Cardiac septum (tissue), 1 donor: Measurements from ENCODE around the gene CFL1. TPM values are rescaled to one million over a fixed set of nuclear protein-coding genes. Genes with fewer than 3 reads are reported as not detected.
"Not testable (repeated sequence)": the region's sequence is repeated elsewhere in the genome, so short reads cannot be mapped to it uniquely, and the experiment has no call there.

Experiments used
- DNase-seq: peaks from one replicate; pipeline ENCODE4 v3.0.0-alpha.2; 2020; ENCODE audit warnings: low spot score
- intact Hi-C: fragments of 100-400 bp; cut with DNase I; formaldehyde crosslinking; loops from one replicate; pipeline ENCODE4 v1.14.0; 2022
- total RNA-seq: library from RNA; stranded (reverse); fragmentation: NEBNext Ultra II Directional; extraction: Animal tissue kit (Norgen Biotek cat#: 25700); gene quantifications from one replicate; pipeline ENCODE4 v1.2.1, GENCODE V29; 2021
- donor health status: DM: no; HTN: no; CAD: no.

CFL1 gene
- total RNA-seq, 1 donor from 2014 or later, result 434 TPM

DNA sequence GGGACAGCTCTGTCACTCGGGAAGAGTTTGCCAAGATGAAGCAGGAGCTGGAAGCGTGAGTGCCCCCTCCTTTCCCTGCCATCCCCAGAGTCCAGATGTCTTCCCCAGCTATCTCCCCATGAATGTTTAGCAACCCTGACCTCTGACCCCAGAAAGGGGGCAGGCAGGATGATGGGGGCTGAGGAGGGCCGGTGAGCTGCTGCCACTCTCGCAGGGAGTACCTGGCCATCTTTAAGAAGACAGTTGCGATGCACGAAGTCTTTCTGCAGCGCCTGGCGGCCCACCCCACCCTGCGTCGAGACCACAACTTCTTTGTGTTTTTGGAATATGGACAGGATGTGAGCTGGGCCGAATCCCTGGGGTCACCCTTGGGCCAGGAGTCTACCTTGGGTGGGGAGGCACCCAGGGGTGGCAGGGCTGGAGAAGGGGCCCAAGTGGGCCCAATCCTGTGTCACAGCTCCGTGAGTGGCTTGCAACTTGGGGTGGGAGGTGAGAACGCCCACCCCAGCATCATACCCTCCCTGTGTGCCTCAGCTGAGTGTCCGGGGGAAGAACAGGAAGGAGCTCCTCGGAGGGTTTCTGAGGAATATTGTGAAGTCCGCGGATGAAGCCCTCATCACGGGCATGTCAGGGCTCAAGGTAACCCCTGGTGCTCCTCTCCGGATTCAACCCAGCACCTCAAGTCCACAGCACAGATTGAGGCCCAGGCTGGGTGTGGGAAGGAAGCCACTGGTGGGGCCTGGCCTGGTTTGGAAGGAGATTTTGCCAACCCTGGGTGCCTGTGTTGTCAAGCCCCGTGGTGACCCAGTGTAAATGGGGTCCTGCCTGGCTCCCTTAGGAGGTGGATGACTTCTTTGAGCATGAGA lies 7.5 kb downstream of the CFL1 start:
- no peak for DNase-seq
- intact Hi-C loops, result no loop called here

DNA sequence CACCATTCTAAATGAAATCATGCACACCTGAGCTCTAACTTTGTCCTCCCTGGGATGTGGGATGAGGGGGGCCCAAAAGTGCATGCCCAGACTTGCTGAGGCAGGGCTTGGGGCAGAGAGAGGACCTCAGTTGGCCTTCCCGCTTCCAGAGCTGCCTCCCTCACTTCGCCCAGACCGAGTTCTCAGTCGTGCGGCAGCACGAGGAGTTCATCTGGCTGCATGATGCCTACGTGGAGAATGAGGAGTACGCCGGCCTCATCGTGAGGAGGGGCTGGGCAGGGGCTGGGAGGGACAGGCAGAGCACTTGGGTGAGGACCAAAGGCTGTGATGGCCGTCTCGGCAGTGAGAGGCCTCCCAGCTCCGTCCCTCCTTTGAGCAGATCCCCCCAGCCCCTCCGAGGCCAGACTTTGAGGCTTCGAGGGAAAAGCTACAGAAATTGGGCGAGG lies 8.2 kb downstream of the CFL1 start:
- peak; percentile 70 for DNase-seq
- intact Hi-C loops, result no loop called here

DNA sequence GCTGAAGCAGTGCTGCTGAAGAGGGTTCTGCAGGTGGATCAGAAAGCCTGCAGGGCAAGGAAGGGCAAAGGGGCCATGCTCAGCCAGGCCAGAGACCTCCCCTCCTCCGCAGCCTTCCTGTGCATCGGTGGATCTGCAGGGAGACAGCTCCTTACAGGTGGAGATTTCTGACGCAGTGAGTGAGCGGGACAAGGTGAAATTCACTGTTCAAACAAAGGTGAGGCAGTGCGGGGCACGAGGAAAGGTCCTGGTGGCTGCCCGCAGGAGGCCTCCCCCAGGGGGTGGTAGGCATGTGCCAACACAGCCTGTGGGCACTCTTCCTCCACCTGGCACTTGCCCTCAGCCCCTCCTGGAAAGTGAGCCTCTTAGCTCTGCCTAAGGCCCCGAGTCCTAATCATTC lies 8.6 kb downstream of the CFL1 start:
- DNase-seq, result peak; percentile 74

DNA sequence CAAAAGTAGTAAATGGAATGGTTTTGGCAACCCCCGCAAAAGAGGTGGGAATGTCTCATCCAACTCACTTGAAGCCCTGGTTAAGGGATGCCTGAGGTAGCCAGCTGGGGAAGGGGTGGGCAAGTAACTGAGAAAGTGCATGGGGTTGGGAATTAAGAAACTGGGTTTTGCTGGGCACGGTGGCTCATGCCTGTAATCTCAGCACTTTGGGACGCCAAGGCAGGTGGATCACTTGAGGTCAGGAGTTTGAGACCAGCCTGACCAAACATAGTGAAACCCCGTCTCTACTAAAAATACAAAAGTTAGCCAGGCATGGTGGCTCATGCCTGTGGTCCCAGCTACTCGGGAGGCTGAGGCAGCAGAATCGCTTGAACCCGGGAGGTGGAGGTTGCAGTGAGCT lies 9.3 kb downstream of the CFL1 start:
- intact Hi-C loops, result not testable (repeated sequence)
- peak; percentile 56 for DNase-seq

More for the DNA sequence above, 8.6 kb downstream of the CFL1 start:
- intact Hi-C loops, result no loop called here

DNA sequence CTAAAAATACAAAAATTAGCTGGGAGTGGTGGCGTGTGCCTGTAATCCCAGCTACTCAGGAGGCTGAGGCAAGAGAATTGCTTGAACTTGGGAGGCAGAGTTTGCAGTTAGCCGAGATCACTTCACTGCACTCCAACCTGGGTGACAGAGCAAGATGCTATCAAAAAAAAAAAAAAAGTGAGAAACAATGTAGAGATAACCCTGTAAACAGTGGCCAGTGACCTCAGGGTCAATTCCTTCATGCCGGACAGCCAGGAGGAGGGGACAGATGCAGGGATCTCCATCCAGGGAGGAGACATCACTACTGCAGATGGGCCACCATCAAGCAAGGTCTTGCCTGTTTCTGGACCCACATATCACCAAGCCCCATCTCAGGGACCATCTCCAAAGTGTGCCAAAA lies 10.2 kb downstream of the CFL1 start:
- no peak for DNase-seq
- intact Hi-C loops, result no loop called here

DNA sequence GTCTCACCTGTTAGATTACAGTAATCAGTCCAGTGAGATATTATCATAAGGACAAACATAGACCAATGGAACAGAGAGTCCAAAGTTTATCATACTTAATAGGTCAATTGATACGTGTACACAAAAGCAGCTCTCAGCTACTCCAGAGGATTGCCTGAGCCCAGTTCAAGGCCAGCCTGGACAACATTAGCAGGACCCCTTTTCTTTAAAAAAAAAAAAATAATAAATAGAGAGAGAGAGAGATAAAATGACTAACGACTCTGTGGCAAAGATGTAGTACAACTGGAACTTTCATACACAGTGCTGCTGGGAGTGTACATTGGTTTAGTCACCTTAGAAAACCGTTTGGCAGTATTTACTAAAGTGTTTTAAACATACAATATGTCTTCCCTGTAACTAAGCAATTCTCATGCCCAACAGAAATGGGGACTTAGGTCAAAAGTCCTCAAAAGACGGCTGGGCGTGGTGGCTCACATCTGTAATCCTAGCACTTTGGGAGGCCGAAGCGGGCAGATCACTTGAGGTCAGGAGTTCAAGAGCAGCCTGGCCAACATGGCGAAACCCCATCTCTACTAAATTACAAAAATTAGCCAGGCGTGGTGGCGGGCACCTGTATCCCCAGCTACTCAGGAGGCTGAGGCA lies 13.6 kb downstream of the CFL1 start:
- intact Hi-C loops, result no loop called here
- no peak for DNase-seq

DNA sequence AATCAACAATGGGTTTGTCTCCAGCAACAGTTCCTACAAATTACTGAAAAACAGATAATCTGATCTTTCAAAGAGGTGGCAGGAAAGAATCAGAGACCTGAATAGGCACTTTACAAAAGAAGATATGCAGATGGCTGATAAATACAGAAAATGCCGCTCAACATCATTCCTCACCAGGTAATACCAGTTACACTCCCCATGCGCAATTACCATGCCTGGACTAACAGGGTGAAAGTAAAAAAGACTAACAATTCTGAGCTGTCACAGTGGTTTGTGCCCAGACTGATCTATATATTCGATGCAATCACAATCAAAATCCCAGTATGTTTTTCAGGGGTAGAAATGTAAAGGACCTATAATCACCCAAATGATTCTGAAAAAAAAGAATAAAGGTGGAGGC lies 14.2 kb downstream of the CFL1 start:
- DNase-seq, result no peak
- intact Hi-C loops, result no loop called here

DNA sequence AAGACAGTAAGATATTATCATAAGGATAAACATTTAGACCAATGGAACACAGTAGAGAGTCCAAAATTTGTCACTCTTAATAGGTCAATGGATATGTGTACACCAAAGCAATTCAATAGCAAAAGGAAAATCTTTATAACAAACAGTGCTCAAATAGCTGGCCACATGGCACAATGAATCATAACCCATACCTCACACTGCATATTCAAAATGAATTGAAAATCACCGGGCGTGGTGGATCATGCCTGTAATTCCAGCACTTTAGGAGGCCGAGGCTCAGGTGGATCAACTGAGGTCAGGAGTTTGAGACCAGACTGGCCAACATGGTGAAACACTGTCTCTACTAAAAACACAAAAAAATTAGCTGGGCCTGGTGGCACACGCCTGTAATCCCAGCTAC lies 15.8 kb downstream of the CFL1 start:
- DNase-seq, result no peak

DNA sequence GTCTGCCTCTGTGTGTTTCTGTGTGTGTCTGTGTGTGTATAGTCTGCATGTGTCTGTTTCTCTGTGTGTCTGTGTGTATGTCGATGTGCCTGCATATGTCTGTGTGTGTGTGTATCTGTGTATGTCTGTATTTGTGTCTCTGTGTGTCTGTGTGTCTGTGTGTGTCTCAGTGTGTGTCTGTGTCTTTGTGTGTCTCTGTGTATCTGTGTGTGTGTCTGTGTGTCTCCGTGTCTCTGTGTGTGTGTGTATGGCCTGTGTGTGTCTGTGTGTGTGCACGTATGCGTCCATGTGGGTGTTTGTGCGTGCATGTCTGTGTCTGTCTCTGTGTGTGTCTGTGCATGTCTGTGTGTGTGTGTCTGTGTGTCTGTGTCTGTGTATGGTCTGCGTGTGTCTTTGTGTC lies 23.8 kb downstream of the CFL1 start:
- intact Hi-C loops, result no loop called here
- DNase-seq, result no peak

More for the DNA sequence above, 15.8 kb downstream of the CFL1 start:
- intact Hi-C loops, result no loop called here

DNA sequence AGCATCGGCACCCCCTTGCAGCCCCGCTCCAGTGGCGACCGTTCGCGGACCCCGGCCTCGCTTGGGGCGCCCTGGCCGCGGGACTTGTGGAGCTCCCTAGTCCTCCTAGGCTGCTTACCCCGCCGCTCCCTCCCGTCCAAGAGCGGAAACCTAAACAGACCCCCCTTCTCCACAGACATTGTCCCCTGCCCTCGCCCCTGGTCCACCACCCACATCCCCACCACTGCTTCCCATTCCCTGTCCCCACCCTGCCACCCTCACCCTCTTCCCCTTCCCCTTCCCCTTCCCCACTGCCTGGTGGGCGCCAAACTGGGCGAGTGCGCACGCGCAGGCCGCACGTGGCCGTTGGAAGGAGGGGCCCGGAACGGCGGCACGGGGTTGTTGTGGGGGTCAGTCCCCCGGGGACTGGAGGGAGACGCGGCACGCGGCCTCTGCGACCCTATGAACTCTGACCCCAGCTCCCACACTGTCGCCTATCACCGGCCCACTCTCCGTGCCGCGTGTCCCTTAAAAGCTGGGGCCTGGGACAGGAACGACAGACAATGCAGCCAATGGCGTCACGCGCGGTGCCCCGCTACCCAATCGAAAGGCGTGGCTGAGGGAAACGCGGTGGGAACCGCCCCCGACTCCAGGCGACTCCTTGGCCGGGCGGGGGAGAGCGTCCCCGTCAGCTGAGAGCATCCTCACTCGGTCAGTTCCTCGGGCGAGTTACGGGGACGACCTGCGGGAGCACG lies 24.5 kb downstream of the CFL1 start, which contains the start of gene SNX32:
Gene SNX32 (plus strand): TSS at position 667 of the 734 bp plus-strand sequence. CDS start 103 bp downstream, outside the sequence.
- peak; percentile 98 for DNase-seq
- intact Hi-C loops, result no loop called here

DNA sequence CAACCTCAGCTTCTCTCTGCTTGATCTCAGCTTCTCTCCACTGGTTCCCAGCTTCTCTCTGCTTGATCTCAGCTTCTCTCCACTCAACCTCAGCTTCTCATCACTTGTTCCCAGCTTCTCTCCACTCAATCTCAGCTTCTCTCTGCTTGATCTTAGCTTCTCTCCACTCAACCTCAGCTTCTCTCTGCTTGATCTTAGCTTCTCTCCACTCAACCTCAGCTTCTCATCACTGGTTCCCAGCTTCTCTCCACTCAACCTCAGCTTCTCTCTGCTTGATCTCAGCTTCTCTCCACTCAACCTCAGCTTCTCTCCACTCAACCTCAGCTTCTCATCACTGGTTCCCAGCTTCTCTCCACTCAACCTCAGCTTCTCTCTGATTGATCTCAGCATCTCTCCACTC lies 25.7 kb downstream of the CFL1 start:
- intact Hi-C loops, result not testable (repeated sequence)

DNA sequence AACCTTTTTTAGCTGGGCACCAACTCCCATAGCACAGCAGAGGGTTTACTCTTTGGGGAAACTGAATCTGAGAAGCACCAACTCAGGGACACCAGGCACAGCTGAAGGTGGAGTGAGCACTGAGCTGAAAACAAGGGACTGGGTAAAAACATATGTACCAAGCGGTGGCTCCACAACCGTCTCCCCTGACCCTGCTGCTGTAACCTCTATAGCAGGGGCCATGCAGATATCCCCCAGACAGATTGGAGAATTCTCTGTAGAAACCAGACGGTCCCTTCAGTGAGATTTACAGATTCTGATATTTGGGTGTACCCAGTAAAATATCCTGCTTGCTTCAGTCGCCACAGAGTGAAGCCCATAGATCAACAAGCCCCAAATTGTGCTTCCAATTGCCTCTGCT lies 28.5 kb downstream of the CFL1 start:
- DNase-seq, result no peak
- intact Hi-C loops, result no loop called here

More for the DNA sequence above, 25.7 kb downstream of the CFL1 start:
- not testable (repeated sequence) for DNase-seq

DNA sequence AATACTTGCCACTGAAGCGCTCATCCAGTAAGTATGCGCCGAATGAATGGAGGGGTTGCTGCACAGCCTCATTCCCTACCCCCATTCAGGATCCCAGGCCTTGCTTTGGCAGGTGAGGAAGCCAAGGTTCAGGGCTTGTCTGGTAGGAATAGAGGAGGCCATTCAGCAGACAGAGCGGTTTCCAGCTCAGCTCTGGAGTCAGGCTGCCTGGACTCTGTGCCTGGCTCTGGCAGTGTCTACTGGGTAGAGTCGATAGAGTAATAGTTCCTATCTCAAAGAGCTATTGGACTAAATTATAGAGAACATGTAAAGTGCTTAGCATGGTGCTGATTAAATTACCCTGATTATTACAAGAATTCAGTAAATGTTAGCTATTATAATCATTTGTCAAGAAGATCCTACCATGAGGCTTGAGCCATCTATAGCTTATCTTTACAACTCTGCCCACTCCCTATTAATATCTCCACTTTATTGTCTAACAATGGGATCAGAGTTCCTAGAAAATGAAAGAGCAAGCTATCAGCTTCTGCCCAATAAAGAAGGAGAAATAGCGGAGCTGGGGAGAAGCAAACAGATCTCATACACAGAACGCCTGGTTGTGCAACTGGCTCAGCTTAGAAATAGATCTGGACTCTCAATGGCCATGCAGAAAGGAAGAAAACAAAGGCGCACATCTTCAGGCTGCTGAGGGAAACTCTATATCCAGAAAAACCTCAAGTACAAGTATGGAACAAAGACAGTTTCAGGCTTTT lies 30.8 kb downstream of the CFL1 start:
- intact Hi-C loops, result no loop called here
- no peak for DNase-seq

DNA sequence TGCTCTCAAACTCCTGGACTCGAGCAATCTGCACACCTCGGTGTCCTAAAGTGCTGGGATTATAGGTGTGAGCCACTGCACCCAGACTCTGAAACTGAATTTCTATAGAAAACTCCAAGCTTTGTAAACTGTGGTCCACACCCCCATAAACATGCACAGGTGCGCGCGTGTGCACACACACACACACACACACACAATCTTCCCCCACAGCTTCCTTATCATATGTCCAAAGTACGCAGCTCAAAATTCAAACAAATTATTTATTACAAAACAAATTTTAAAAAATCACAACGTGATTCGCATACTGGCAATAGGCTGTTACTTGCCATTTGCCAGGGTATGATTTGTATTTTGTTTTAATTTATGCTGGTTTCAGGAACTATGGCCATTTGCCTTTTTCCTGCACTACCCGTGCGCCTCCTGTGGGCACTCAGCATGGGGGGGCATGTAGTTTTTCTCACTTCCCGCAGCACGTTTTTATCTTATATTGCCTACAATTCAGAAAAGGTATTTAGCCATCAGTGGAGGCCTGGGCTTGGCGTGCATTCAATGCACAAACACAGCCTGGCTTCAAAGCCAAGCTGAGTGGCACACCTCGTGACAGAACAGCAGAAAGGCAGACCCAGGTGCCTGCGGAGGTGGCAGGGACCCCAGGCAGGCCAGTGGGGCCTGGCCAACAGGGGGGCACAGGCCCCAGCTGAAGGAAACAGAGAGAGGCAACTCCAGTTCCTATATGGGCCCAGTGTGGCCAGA lies 35.0 kb downstream of the CFL1 start:
- no peak for DNase-seq
- intact Hi-C loops, result no loop called here

DNA sequence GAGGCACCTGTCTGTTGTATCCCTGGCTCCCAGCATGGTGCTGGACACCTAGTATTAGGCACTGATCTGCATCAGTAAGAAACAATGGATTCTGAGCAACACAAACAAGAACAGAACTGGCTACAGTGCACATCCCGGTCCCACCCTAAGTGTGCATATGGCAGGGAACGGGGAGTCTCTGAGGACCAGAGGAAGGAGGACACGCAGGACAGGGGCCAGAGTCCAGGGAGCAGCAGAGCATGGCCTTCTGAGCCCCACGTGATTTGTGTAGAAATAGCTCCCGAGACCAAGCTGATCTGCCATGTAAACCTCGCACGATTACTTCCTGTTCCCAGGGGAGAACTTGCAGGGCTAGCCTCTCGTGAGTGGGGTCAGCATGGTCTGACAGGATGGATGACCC lies 36.9 kb downstream of the CFL1 start:
- intact Hi-C loops, result no loop called here
- no peak for DNase-seq

DNA sequence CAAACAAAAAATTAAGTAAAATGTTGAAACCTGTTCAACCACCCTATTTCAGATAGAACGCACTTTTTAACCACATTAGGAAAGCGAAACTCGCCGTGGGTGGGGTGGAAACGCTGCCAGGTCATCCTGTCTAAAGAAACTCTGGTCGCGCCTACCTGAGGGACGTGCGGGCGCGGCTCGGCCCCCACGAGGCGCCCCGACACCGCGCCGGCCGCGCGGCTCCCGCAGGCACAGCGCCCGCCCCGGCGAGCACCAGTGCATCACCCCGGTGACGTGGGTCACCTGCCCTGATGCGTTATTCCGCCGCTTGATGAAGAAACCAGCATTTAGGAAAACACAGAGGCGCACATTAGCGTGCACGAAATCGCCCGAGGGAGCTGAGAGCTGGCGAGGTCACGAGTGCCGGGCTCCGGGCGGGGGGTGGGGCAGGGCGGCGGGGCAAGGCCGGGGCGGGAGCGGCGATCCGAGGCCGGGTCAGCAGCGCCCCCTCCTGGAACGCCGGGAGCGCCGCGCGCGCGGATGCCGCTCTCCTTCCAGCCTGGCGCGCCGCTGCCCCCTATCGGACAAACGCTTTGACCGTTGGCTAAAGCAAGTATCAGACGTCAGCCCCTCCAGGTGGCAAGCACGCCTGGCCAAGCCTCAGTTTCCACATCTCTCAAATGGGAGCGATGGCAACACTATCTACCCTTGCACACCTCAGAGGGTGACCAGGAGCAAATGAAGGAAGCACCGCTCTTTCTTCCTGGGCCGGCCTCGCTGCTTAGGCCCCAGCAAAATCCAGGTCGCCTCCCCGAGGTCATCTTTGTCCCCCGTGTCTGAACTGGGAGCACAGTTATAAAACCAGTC lies 39.9 kb downstream of the CFL1 start:
- intact Hi-C loops, result loop anchor here (2.0 to 5.0 kb wide), 3 partner anchors 39 to 196 kb away; partner anchors contain the start of gene KAT5
- peak; percentile 98 for DNase-seq

DNA sequence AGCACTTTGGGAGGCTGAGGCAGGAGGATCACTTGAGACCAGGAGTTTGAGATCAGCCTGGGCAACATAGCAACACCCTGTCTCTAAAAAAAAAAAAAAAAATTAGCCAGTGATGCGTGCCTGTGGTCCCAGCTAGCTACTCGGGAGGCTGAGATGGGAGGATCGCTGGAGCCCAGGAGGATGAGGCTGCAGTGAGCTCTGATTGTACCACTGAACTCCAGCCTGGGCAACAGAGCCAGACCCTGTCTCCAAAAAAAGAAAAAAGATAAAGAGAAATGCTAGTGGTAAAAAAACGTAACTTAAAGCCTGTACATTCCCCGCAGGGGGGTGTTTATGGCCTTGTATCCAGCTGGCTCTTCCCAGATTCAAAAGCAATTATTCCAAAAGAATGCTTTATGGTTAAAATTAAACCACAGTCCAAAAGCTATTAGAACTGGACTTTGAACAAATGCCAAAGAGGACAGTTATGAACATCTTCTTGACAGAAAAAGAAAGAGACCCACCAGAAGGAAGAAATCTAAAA lies 40.6 kb downstream of the CFL1 start:
- intact Hi-C loops, result loop anchor here (5.0 kb wide), 1 partner anchor 195 kb away; no protein-coding TSS in a partner anchor
- DNase-seq, result no peak
